ENCODE measurements around the gene CNPY2. TPM values are rescaled to one million over a fixed set of nuclear protein-coding genes. Genes with fewer than 3 reads are reported as not detected.

Gene CNPY2
- total RNA-seq (2016; rRNA removed; fragmentation: Illumina TruSeq; extraction: Trizol): 246 and 356 TPM in 2 replicates
- total RNA-seq (2016; cell fraction: cytosol; rRNA removed; fragmentation: Illumina TruSeq; extraction: Trizol; ENCODE audit: low read depth): 86.2 and 116 TPM in 2 replicates
- total RNA-seq (2016; cell fraction: insoluble cytoplasmic fraction; rRNA removed; fragmentation: Illumina TruSeq; extraction: Trizol): 297 and 346 TPM in 2 replicates
- total RNA-seq (2016; cell fraction: membrane; rRNA removed; fragmentation: Illumina TruSeq; extraction: Trizol): 159 and 178 TPM in 2 replicates
- 222 and 249 TPM in 2 replicates for total RNA-seq (2016; cell fraction: nucleus; rRNA removed; fragmentation: Illumina TruSeq; extraction: Trizol)
- polyA plus RNA-seq (2011; rRNA removed): 250 and 285 TPM in 2 replicates
- polyA plus RNA-seq (2011; cell fraction: cytosol; rRNA removed): 234 and 239 TPM in 2 replicates
- 93.0 and 101 TPM in 2 replicates for polyA plus RNA-seq (2011; cell fraction: nucleus; rRNA removed)
- polyA plus RNA-seq (2012): 153 and 157 TPM in 2 replicates
- polyA plus RNA-seq (2016; cell fraction: cytosol; fragmentation: Illumina TruSeq; extraction: Trizol; ENCODE audit: low read depth): 111 and 147 TPM in 2 replicates
- polyA plus RNA-seq (2016; cell fraction: insoluble cytoplasmic fraction; fragmentation: Illumina TruSeq; extraction: Trizol; ENCODE audit: low read depth): 240 and 292 TPM in 2 replicates
- 135 and 177 TPM in 2 replicates for polyA plus RNA-seq (2016; cell fraction: membrane; fragmentation: Illumina TruSeq; extraction: Trizol; ENCODE audit: low read depth)
- polyA plus RNA-seq (2016; cell fraction: nucleus; fragmentation: Illumina TruSeq; extraction: Trizol; ENCODE audit: insufficient read depth, low read depth): 388 and 406 TPM in 2 replicates
- 67.5 and 176 TPM in 2 replicates for polyA minus RNA-seq (2011; rRNA and poly(A)+ RNA removed; ENCODE audit: low replicate concordance)
- 51.0 and 58.1 TPM in 2 replicates for polyA minus RNA-seq (2011; cell fraction: cytosol; rRNA and poly(A)+ RNA removed)
- polyA minus RNA-seq (2011; cell fraction: nucleus; rRNA and poly(A)+ RNA removed): 63.1 and 76.1 TPM in 2 replicates
- percentile 92 among the genes with signal in this experiment for Bru-seq, nascent RNA
- percentile 95 among the genes with signal in this experiment for BruChase-seq, experiment 1, labeled RNA remaining after a 6-hour chase
- BruChase-seq, experiment 2, labeled RNA remaining after a 2-hour chase: percentile 91 among the genes with signal in this experiment
- long read RNA-seq, experiment 1, transcript CNPY2-201 (6 exons, 1,214 nt): major isoform, 203 of 238 reads
- long read RNA-seq, experiment 1, transcript CNPY2-206 (3 exons, 817 nt): minor isoform, 15 of 238 reads
- long read RNA-seq, experiment 1, partial matches to known transcripts: 5 of 238 reads
- long read RNA-seq, experiment 1, other reads (novel, unspliced or antisense): 13 of 238 reads
- long read RNA-seq, experiment 2, transcript CNPY2-206 (3 exons, 817 nt): minor isoform, 16 of 343 reads
- long read RNA-seq, experiment 2, transcript CNPY2-201 (6 exons, 1,214 nt): major isoform, 286 of 343 reads
- long read RNA-seq, experiment 2, transcript CNPY2-204 (3 exons, 984 nt): minor isoform, 7 of 343 reads
- long read RNA-seq, experiment 2, partial matches to known transcripts: 16 of 343 reads
- long read RNA-seq, experiment 2, other reads (novel, unspliced or antisense): 18 of 343 reads

DNA sequence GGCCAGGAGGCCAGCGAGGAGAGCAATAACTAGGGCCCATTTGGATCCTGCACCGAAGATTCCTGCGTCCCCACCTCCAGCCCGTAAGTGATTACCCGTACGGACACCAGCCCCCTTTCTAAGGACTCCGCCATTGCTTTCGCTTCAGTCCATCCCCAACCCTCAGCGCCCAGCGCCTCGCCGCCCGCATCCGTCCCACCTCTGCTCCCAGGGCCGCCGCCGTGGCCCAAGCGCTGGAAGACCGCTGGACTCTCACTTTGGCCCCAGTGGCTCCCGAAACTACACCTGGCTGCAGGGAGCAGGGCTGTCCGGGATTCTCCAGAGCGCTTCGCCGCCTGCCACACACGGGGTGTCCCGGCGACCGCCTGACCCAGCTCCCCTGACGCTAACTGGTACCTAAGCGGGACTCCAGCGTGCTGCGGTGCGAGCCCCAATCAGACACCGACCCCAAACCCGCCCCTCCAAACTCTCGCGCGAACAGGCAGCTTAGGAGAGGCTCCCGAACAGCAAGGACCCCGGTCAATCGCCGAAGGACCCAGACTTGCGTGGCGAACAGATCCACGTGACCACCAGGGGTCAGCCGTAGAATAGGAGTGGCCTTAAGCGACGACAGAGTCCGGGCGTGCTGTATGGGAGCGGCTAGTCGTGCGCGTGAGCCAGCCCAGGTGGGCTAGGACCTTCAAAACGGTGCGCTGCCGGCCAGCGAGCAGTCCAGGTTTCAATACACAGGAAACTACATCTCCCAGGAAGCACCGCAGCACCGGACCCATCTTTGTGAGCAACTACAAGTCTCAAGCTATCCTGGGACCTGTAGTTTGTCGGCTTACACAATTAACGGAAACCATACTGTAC is at the start of gene CNPY2:
Gene CNPY2, minus strand, starts transcription at position 367 of the 852 bp plus-strand sequence. CDS start 771 bp downstream, outside the sequence.
- ATAC-seq (peak; percentile 96), DNase-seq (ENCODE audit: low spot score) (peak; percentile 99), FAIRE-seq (peak; percentile 97)
- CTCF ChIA-PET (ENCODE audit: low intra/inter-chr PET ratio, low total read pairs): interaction anchor here (0.7 kb wide), 1 partner anchor 149 kb away, joined by 4 read pairs; no protein-coding TSS in a partner anchor
- no peaks in the 10 kb centered on the region for H3K9me3 ChIP-seq (ENCODE audit: low read length)
- peak within 1 kb of the TSS; percentile 93 for H3K9ac ChIP-seq (ENCODE audit: insufficient read depth, low read depth, low read length)
- no TSS peak for BruUV-seq (replicated peaks)
- peak within 1 kb of the TSS; percentile 83 to 90 (median 84) for H3K4me3 ChIP-seq (replicated peaks in 1 of 3; ENCODE audit: insufficient read depth in 1 of 3, low read depth in 2 of 3, low read length in 3 of 3)
- peaks cover 24% of the 10 kb centered on the region for H3K4me1 ChIP-seq (ENCODE audit: insufficient read depth, low read length)
- peak within 1 kb of the TSS; percentile 92 for H3K4me2 ChIP-seq (ENCODE audit: low read depth, low read length)
- no peak within 1 kb of the TSS for H2AFZ ChIP-seq (ENCODE audit: low read length)
- H3K36me3 ChIP-seq (replicated peaks in 1 of 2; ENCODE audit: control insufficient read depth in 1 of 2, insufficient read depth in 2 of 2, low read length in 2 of 2): peaks cover 8 to 15% of the 10 kb centered on the region in 2 experiments
- H3K27me3 ChIP-seq (ENCODE audit: control insufficient read depth in 1 of 2, insufficient read depth in 2 of 2, low read length in 2 of 2): no peaks in the 10 kb centered on the region; a peak in 1 of 5 replicates
- in situ Hi-C loops (cut with HindIII; ENCODE audit: extremely low pct_ligation_motif_present, low pct_unique_long_range_greater_than_20kb): loop anchor here (5.0 kb wide), 1 partner anchor 146 kb away; no protein-coding TSS in a partner anchor
- H3K27ac ChIP-seq (ENCODE audit: extremely low read length, insufficient read depth, low read length): peak within 1 kb of the TSS; percentile 83
- peaks cover 17% of the 10 kb centered on the region for H3K79me2 ChIP-seq (ENCODE audit: insufficient read depth, low read length)
- intact Hi-C loops (cut with micrococcal nuclease; ENCODE audit: unreplicated experiment): loop anchor here (1.0 to 2.0 kb wide), 3 partner anchors 15 to 149 kb away; partner anchors contain the start of genes CS and STAT2
- no peaks in the 10 kb centered on the region for H4K20me1 ChIP-seq (ENCODE audit: insufficient read depth, low read length)
- WGBS (ENCODE audit: low lambda C conversion rate): 0% methylated on average over 24 of the region's 62 CpGs
- POLR2A ChIA-PET: interaction anchor here (0.5 to 3.8 kb wide), 37 partner anchors 9 to 321 kb away, joined by 3 to 71 read pairs (median 5); partner anchors contain the start of genes ANKRD52, APOF, COQ10A and GLS2
- TF ChIP-seq ZNF629 (CRISPR knock-in tag; conservative IDR thresholded peaks at IDR 0.05) (no peak), FOXA1 (IDR thresholded peaks at IDR 0.05) (no peak), FOXA1 (CRISPR knock-in tag; IDR thresholded peaks at IDR 0.05) (no peak), JUNB (CRISPR knock-in tag; IDR thresholded peaks at IDR 0.05; ENCODE audit: borderline replicate concordance) (no peak), SOX5 (CRISPR knock-in tag; IDR thresholded peaks at IDR 0.05; ENCODE audit: borderline replicate concordance) (peak; percentile 34; the same call in 1 of the 2 replicates), ZSCAN20 (CRISPR knock-in tag; IDR thresholded peaks at IDR 0.05; ENCODE audit: borderline replicate concordance) (peak; percentile 85; the same call in 1 of the 2 replicates)
- TF ChIP-seq, protein P1, sequence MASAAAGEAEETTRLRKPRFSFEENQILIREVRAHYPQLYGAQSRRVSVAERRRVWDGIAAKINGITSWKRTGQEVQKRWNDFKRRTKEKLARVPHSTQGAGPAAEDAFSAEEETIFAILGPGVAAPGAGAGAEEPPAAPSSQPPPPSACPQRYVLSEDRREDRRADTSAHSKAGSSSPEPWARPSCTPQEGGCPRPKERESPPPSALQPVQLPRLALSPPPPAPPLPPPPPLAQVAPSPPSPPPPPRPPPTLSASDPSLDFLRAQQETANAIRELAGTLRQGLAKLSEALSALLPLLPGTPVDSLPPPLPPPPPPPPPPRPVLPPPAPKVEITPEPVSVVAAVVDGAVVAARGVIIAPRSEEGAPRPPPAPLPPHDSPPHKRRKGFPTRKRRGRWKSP (CRISPR knock-in tag; IDR thresholded peaks at IDR 0.05): peak; percentile 80
- TF ChIP-seq, protein P2, sequence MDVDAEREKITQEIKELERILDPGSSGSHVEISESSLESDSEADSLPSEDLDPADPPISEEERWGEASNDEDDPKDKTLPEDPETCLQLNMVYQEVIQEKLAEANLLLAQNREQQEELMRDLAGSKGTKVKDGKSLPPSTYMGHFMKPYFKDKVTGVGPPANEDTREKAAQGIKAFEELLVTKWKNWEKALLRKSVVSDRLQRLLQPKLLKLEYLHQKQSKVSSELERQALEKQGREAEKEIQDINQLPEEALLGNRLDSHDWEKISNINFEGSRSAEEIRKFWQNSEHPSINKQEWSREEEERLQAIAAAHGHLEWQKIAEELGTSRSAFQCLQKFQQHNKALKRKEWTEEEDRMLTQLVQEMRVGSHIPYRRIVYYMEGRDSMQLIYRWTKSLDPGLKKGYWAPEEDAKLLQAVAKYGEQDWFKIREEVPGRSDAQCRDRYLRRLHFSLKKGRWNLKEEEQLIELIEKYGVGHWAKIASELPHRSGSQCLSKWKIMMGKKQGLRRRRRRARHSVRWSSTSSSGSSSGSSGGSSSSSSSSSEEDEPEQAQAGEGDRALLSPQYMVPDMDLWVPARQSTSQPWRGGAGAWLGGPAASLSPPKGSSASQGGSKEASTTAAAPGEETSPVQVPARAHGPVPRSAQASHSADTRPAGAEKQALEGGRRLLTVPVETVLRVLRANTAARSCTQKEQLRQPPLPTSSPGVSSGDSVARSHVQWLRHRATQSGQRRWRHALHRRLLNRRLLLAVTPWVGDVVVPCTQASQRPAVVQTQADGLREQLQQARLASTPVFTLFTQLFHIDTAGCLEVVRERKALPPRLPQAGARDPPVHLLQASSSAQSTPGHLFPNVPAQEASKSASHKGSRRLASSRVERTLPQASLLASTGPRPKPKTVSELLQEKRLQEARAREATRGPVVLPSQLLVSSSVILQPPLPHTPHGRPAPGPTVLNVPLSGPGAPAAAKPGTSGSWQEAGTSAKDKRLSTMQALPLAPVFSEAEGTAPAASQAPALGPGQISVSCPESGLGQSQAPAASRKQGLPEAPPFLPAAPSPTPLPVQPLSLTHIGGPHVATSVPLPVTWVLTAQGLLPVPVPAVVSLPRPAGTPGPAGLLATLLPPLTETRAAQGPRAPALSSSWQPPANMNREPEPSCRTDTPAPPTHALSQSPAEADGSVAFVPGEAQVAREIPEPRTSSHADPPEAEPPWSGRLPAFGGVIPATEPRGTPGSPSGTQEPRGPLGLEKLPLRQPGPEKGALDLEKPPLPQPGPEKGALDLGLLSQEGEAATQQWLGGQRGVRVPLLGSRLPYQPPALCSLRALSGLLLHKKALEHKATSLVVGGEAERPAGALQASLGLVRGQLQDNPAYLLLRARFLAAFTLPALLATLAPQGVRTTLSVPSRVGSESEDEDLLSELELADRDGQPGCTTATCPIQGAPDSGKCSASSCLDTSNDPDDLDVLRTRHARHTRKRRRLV (CRISPR knock-in tag; IDR thresholded peaks at IDR 0.05): no peak; the same call in 1 of the 2 replicates

Data from HepG2 (cell line).